Spleen (tissue), 7 donors: Measurements from ENCODE around the gene ADAP1.

Experiments
- POLR2A ChIP-seq, 3 donors: fragments of 450-650 bp; IDR thresholded peaks; one replicate each; pipeline ENCODE4 v1.5.1; 2017; ENCODE audit warnings: antibody characterized with exemption in 3 of 3, mild to moderate bottlenecking in 1 of 3
- POLR2AphosphoS5 ChIP-seq, 3 donors: sonication (generic); formaldehyde crosslinking; IDR thresholded peaks; one replicate each; pipeline ENCODE4 v1.5.1; 2017; ENCODE audit warnings: antibody characterized with exemption in 3 of 3
- TF ChIP-seq, protein P1 (sequence below), 11 experiments: fragments of 200-600 bp in 7 of 11; fragments of 450-650 bp in 4 of 11; sonication (generic) in 4 of 11; IDR thresholded peaks in 8 of 11; conservative IDR thresholded peaks in 3 of 11; 1 replicate in 7 of 11; 2 replicates in 4 of 11; pipeline versions ENCODE4 v1.4.0 to v1.8.0; 2016 to 2021; ENCODE audit warnings: antibody characterized with exemption in 11 of 11, inconsistent platforms in 4 of 11, mild to moderate bottlenecking in 1 of 11
- donor health status: DM: no; HTN: no; CAD: no; lungs with moderate emphysema.
- donor health status: DM: no; HTN: no; CAD: no.
- donor health status: DM: no; HTN: no; CAD: no.

DNA sequence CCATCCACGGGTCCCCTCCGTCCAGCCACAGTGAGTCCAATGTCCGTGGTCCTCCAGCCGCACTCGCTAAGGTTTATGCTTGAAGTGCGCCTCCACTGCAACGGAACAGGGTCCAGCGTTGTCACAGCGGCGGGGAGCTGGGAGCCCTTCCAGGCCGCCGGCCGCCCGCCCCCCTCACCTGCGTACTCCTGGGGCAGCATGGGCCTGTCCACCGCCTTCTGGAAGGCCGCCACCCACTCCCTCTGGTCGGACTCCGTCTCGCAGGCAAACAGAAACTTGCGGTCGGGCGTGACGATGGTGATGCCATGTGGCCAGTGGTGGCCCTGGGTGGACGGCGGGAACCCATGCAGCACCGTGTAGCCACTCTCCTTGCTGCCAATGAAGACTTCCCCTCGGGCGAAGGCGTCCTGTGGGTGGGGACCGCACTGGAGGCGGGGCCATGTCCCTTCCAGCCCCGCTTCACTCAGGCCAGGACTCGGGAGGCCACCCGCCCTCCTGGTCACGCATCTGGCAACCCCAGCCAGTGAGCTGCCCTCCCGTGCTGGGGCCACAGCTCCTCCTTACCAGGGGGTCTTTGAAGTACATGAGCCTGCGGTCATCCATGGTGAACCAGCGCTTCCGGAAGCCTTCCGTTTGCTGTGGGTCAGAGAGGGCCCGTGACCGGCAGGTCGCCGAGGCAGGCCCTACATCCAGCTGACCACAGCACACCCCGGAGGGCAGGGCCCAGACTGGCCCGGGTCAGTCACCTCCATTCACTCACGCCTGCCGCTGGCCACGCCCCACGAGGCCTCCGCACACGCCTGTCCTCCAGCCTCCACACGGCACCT is 55.4 kb downstream of the ADAP1 start:
- TF ChIP-seq, protein P1, sequence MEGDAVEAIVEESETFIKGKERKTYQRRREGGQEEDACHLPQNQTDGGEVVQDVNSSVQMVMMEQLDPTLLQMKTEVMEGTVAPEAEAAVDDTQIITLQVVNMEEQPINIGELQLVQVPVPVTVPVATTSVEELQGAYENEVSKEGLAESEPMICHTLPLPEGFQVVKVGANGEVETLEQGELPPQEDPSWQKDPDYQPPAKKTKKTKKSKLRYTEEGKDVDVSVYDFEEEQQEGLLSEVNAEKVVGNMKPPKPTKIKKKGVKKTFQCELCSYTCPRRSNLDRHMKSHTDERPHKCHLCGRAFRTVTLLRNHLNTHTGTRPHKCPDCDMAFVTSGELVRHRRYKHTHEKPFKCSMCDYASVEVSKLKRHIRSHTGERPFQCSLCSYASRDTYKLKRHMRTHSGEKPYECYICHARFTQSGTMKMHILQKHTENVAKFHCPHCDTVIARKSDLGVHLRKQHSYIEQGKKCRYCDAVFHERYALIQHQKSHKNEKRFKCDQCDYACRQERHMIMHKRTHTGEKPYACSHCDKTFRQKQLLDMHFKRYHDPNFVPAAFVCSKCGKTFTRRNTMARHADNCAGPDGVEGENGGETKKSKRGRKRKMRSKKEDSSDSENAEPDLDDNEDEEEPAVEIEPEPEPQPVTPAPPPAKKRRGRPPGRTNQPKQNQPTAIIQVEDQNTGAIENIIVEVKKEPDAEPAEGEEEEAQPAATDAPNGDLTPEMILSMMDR (IDR thresholded peaks at IDR 0.05 in 8 of 11, conservative IDR thresholded peaks at IDR 0.05 in 3 of 11) = no peak
- TF ChIP-seq POLR2AphosphoS5 (IDR thresholded peaks at IDR 0.05) (peak in 2 of 3 donors; percentile 8 to 44), POLR2A (IDR thresholded peaks at IDR 0.05) (no peak)
